Fibroblast of lung (primary cell): ENCODE results near the gene DMBT1. TPM values are rescaled to one million over a fixed set of nuclear protein-coding genes. Genes with fewer than 3 reads are reported as not detected.

Experiments
- DNase-seq, 2 donors: peaks; one replicate each; pipeline versions ENCODE4 v3.0.0 to v3.0.0-alpha.2; 2010; ENCODE audit warnings: low read depth in 2 of 2
- H2AFZ ChIP-seq: 2 replicates; pipeline ENCODE4 v1.5.1; 2012; ENCODE audit warnings: low read length, control low read depth, inconsistent platforms
- H3K27ac ChIP-seq: 2 replicates; pipeline ENCODE4 v1.5.1; 2011; ENCODE audit warnings: low read length, control low read depth; ENCODE audit not compliant: insufficient read depth
- H3K27me3 ChIP-seq: 2 replicates; pipeline ENCODE4 v1.5.1; 2011; ENCODE audit warnings: mild to moderate bottlenecking, low read length; ENCODE audit not compliant: control insufficient read depth, insufficient read depth
- H3K36me3 ChIP-seq: 2 replicates; pipeline ENCODE4 v1.5.1; 2011; ENCODE audit warnings: low read length; ENCODE audit not compliant: control insufficient read depth, insufficient read depth
- H3K4me1 ChIP-seq: 2 replicates; pipeline ENCODE4 v1.5.1; 2011; ENCODE audit warnings: low read length; ENCODE audit not compliant: control insufficient read depth, insufficient read depth; ENCODE audit errors: extremely low read depth
- H3K4me2 ChIP-seq: 2 replicates; pipeline ENCODE4 v1.5.1; 2011; ENCODE audit warnings: low read length, control low read depth; ENCODE audit not compliant: insufficient read depth; ENCODE audit errors: extremely low read depth
- H3K4me3 ChIP-seq, 4 experiments: fragments of 200-600 bp in 1 of 4; sonication (generic) in 1 of 4; replicated peaks in 1 of 4; 2 replicates each; pipeline ENCODE4 v1.5.1; 2011 to 2016; ENCODE audit warnings: low read length in 4 of 4, low read depth in 3 of 4, mild to moderate bottlenecking in 3 of 4, control low read depth in 2 of 4, inconsistent platforms in 1 of 4, mixed read lengths in 1 of 4; ENCODE audit not compliant: insufficient read depth in 1 of 4; ENCODE audit errors: control extremely low read depth in 1 of 4
- H3K79me2 ChIP-seq: 2 replicates; pipeline ENCODE4 v1.5.1; 2012; ENCODE audit warnings: mild to moderate bottlenecking, low read length, inconsistent platforms; ENCODE audit not compliant: control insufficient read depth, insufficient read depth
- H3K9ac ChIP-seq: 2 replicates; pipeline ENCODE4 v1.5.1; 2011; ENCODE audit warnings: mild to moderate bottlenecking, low read length, control low read depth; ENCODE audit not compliant: insufficient read depth
- H3K9me3 ChIP-seq: 2 replicates; pipeline ENCODE4 v1.5.1; 2012; ENCODE audit warnings: low read depth, low read length; ENCODE audit not compliant: control insufficient read depth, insufficient read depth
- H4K20me1 ChIP-seq: 2 replicates; pipeline ENCODE4 v1.5.1; 2011; ENCODE audit warnings: low read length; ENCODE audit not compliant: control insufficient read depth, insufficient read depth; ENCODE audit errors: extremely low read depth
- CTCF ChIP-seq, 2 donors: IDR thresholded peaks in 1 of 2; conservative IDR thresholded peaks in 1 of 2; 1 replicate in 1 of 2; 2 replicates in 1 of 2; pipeline ENCODE4 v1.5.1; 2011 to 2012; ENCODE audit warnings: low read length in 2 of 2, control low read depth in 1 of 2, inconsistent platforms in 1 of 2, low read depth in 1 of 2, mild to moderate bottlenecking in 1 of 2
- EZH2 ChIP-seq: IDR thresholded peaks from 2 replicates; pipeline ENCODE4 v1.5.1; 2012; ENCODE audit warnings: low read length, control low read depth, mild to moderate bottlenecking; ENCODE audit errors: missing control alignments
- polyA plus RNA-seq, 2 donors: library from polyadenylated mRNA; depleted of rRNA in 1 of 2; stranded (reverse) in 1 of 2; unstranded in 1 of 2; fragments of >200 nt; gene quantifications; 2 replicates each; pipeline ENCODE4 v1.2.1, GENCODE V29; 2011 to 2012; ENCODE audit warnings: missing spikeins in 1 of 2
- total RNA-seq: library from RNA; depleted of rRNA; stranded (reverse); fragments of >200 nt; gene quantifications from 2 replicates; pipeline ENCODE4 v1.2.1, GENCODE V29; 2014

Gene DMBT1
- total and polyA plus RNA-seq, 2 donors (not counting 1 experiment from before 2014, with no cell fraction given) = under 0.01 TPM; not detected in 1

GRCh38 chr10:122521011-122521410 lies 39.5 kb upstream of the DMBT1 start:
- Histone ChIP-seq H3K79me2 (no peaks in the 10 kb centered on the region), H3K9ac (no peak overlapping the region), H3K4me3 (no peak overlapping the region), H3K4me1 (no peaks in the 10 kb centered on the region), H3K36me3 (no peaks in the 10 kb centered on the region), H3K27ac (no peak overlapping the region), H2AFZ (no peak overlapping the region), H3K27me3 (no peaks in the 10 kb centered on the region), H4K20me1 (no peaks in the 10 kb centered on the region), H3K4me2 (no peak overlapping the region), H3K9me3 (no peaks in the 10 kb centered on the region)
- peak; percentile 26 to 39 for DNase-seq
- TF ChIP-seq CTCF (conservative IDR thresholded peaks at IDR 0.05 in 1 of 2, IDR thresholded peaks at IDR 0.05 in 1 of 2; ENCODE audit: low read depth in 1 of 2, low read length in 2 of 2) (no peak), EZH2 (no peak)

GRCh38 chr10:122524811-122525210 lies 35.7 kb upstream of the DMBT1 start:
- Histone ChIP-seq H3K36me3 (no peaks in the 10 kb centered on the region), H2AFZ (no peak overlapping the region), H3K9ac (no peak overlapping the region), H3K4me3 (no peak overlapping the region), H3K79me2 (no peaks in the 10 kb centered on the region), H3K27me3 (no peaks in the 10 kb centered on the region), H3K4me1 (no peaks in the 10 kb centered on the region), H3K9me3 (no peaks in the 10 kb centered on the region), H4K20me1 (no peaks in the 10 kb centered on the region), H3K27ac (no peak overlapping the region), H3K4me2 (no peak overlapping the region)
- TF ChIP-seq EZH2 (no peak), CTCF (conservative IDR thresholded peaks at IDR 0.05 in 1 of 2, IDR thresholded peaks at IDR 0.05 in 1 of 2; ENCODE audit: low read depth in 1 of 2, low read length in 2 of 2) (no peak)
- DNase-seq = no peak

GRCh38 chr10:122525788-122526187 lies 34.8 kb upstream of the DMBT1 start:
- H4K20me1 ChIP-seq = no peaks in the 10 kb centered on the region
- no peaks in the 10 kb centered on the region for H3K36me3 ChIP-seq
- no peaks in the 10 kb centered on the region for H3K9me3 ChIP-seq
- no peak overlapping the region for H3K4me2 ChIP-seq
- H2AFZ ChIP-seq = no peak overlapping the region
- DNase-seq = no peak
- no peak overlapping the region for H3K27ac ChIP-seq
- H3K27me3 ChIP-seq = no peaks in the 10 kb centered on the region
- no peak overlapping the region for H3K4me3 ChIP-seq
- H3K79me2 ChIP-seq = no peaks in the 10 kb centered on the region
- no peak for TF ChIP-seq EZH2
- TF ChIP-seq CTCF (conservative IDR thresholded peaks at IDR 0.05 in 1 of 2, IDR thresholded peaks at IDR 0.05 in 1 of 2; ENCODE audit: low read depth in 1 of 2, low read length in 2 of 2) = peak in 1 of 2 donors; percentile 13
- H3K4me1 ChIP-seq = no peaks in the 10 kb centered on the region
- no peak overlapping the region for H3K9ac ChIP-seq
